Measurements from ENCODE around the gene MDP1.

The MDP1 gene

DNA sequence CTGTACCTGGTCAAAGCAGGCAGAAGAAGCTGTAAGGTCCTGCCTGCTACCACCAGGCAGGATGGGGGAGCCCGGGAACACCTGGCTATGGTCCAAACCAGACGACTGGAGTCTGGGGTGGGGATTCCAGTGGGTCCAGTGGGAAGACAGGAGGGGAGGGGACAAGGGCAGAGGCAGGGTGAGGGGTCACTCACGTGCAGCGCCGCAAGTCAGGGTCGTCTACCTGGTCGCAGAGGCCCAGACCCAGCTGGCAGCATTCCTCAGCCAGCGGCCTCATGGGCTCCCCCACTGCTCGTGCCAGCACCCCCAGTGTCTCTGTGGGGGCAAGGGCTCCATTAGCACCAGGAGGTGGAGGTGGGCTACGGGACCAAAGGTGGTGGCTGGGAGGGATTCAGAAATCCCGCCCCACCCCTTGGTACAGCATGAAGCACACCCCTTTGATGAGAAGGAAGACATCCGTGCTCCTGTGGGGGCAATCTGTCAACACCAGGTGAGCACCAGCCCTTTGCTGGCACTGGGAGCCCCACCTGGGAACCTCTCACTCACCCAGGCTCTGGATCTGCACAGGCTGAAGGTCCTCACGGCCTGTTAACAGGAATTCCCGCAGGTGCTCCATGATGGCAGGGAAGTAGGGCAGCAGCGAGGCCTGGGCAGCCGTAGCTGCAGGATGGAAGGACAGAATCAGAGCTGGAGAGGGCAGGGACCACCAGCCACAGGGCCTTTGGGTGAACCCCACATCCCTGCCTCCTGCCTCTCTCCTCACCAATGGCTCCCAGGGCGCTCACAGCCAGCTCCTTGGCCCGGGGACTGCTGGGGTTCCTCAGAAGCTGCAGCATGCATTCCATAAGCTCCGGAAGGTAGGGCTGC is 31.5 kb downstream of the MDP1 start:
- no peak for ATAC-seq
- TF ChIP-seq ARNTL (CRISPR knock-in tag; IDR thresholded peaks at IDR 0.05; ENCODE audit: borderline replicate concordance, low read depth) (no peak), ZNF70 (CRISPR knock-in tag; IDR thresholded peaks at IDR 0.05) (no peak), GLIS3 (CRISPR knock-in tag; IDR thresholded peaks at IDR 0.05) (no peak), ZC3H10 (CRISPR knock-in tag; IDR thresholded peaks at IDR 0.05) (no peak), SNAI2 (CRISPR knock-in tag; IDR thresholded peaks at IDR 0.05) (no peak), PPARA (CRISPR knock-in tag; IDR thresholded peaks at IDR 0.05; ENCODE audit: borderline replicate concordance) (no peak), ZFP30 (CRISPR knock-in tag; IDR thresholded peaks at IDR 0.05) (no peak), TOX (CRISPR knock-in tag; IDR thresholded peaks at IDR 0.05; ENCODE audit: borderline replicate concordance) (no peak)

DNA sequence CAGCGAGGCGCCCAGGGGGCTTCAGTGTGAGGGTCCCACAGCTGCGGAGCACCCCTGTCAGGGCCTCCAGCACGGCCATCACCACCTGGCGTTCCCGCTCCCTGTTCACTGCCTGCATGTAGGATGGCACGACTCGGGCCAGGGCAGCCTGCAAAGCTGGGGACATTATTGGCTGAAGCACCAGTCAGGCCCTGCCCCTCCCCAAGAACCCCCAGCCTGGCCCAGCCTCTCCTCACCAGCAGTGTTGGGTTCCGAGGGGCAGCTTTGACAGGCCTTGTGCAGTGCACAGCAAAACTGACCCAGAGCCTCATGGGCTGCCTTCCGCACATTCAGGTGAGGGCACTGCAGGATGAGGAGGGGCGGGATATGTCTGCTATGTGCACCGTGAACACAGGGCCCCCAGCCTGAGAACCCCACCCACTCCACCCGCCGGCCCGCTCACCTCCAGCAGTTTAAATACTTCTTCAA is 32.8 kb downstream of the MDP1 start:
- no peak for ATAC-seq
- TF ChIP-seq ZFP3 (CRISPR knock-in tag; IDR thresholded peaks at IDR 0.05) (no peak), SNAI2 (CRISPR knock-in tag; IDR thresholded peaks at IDR 0.05) (no peak), TCF4 (CRISPR knock-in tag; IDR thresholded peaks at IDR 0.05; ENCODE audit: borderline replicate concordance) (no peak), GLIS3 (CRISPR knock-in tag; IDR thresholded peaks at IDR 0.05) (no peak), ZC3H10 (CRISPR knock-in tag; IDR thresholded peaks at IDR 0.05) (no peak), RARB (CRISPR knock-in tag; IDR thresholded peaks at IDR 0.05) (no peak)
- TF ChIP-seq, protein P1, sequence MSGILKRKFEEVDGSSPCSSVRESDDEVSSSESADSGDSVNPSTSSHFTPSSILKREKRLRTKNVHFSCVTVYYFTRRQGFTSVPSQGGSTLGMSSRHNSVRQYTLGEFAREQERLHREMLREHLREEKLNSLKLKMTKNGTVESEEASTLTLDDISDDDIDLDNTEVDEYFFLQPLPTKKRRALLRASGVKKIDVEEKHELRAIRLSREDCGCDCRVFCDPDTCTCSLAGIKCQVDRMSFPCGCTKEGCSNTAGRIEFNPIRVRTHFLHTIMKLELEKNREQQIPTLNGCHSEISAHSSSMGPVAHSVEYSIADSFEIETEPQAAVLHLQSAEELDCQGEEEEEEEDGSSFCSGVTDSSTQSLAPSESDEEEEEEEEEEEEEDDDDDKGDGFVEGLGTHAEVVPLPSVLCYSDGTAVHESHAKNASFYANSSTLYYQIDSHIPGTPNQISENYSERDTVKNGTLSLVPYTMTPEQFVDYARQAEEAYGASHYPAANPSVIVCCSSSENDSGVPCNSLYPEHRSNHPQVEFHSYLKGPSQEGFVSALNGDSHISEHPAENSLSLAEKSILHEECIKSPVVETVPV (CRISPR knock-in tag; IDR thresholded peaks at IDR 0.05) = no peak
- TF ChIP-seq, protein P2, sequence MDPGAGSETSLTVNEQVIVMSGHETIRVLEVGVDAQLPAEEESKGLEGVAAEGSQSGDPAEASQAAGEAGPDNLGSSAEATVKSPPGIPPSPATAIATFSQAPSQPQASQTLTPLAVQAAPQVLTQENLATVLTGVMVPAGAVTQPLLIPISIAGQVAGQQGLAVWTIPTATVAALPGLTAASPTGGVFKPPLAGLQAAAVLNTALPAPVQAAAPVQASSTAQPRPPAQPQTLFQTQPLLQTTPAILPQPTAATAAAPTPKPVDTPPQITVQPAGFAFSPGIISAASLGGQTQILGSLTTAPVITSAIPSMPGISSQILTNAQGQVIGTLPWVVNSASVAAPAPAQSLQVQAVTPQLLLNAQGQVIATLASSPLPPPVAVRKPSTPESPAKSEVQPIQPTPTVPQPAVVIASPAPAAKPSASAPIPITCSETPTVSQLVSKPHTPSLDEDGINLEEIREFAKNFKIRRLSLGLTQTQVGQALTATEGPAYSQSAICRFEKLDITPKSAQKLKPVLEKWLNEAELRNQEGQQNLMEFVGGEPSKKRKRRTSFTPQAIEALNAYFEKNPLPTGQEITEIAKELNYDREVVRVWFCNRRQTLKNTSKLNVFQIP (CRISPR knock-in tag; IDR thresholded peaks at IDR 0.05; ENCODE audit: borderline replicate concordance, low read depth) = no peak
- TF ChIP-seq, protein P3, sequence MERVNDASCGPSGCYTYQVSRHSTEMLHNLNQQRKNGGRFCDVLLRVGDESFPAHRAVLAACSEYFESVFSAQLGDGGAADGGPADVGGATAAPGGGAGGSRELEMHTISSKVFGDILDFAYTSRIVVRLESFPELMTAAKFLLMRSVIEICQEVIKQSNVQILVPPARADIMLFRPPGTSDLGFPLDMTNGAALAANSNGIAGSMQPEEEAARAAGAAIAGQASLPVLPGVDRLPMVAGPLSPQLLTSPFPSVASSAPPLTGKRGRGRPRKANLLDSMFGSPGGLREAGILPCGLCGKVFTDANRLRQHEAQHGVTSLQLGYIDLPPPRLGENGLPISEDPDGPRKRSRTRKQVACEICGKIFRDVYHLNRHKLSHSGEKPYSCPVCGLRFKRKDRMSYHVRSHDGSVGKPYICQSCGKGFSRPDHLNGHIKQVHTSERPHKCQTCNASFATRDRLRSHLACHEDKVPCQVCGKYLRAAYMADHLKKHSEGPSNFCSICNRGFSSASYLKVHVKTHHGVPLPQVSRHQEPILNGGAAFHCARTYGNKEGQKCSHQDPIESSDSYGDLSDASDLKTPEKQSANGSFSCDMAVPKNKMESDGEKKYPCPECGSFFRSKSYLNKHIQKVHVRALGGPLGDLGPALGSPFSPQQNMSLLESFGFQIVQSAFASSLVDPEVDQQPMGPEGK (CRISPR knock-in tag; IDR thresholded peaks at IDR 0.05; ENCODE audit: borderline replicate concordance) = no peak
- TF ChIP-seq, protein P4, sequence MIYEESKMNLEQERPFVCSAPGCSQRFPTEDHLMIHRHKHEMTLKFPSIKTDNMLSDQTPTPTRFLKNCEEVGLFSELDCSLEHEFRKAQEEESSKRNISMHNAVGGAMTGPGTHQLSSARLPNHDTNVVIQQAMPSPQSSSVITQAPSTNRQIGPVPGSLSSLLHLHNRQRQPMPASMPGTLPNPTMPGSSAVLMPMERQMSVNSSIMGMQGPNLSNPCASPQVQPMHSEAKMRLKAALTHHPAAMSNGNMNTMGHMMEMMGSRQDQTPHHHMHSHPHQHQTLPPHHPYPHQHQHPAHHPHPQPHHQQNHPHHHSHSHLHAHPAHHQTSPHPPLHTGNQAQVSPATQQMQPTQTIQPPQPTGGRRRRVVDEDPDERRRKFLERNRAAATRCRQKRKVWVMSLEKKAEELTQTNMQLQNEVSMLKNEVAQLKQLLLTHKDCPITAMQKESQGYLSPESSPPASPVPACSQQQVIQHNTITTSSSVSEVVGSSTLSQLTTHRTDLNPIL (CRISPR knock-in tag; IDR thresholded peaks at IDR 0.05; ENCODE audit: low read depth) = no peak
- TF ChIP-seq, protein P5, sequence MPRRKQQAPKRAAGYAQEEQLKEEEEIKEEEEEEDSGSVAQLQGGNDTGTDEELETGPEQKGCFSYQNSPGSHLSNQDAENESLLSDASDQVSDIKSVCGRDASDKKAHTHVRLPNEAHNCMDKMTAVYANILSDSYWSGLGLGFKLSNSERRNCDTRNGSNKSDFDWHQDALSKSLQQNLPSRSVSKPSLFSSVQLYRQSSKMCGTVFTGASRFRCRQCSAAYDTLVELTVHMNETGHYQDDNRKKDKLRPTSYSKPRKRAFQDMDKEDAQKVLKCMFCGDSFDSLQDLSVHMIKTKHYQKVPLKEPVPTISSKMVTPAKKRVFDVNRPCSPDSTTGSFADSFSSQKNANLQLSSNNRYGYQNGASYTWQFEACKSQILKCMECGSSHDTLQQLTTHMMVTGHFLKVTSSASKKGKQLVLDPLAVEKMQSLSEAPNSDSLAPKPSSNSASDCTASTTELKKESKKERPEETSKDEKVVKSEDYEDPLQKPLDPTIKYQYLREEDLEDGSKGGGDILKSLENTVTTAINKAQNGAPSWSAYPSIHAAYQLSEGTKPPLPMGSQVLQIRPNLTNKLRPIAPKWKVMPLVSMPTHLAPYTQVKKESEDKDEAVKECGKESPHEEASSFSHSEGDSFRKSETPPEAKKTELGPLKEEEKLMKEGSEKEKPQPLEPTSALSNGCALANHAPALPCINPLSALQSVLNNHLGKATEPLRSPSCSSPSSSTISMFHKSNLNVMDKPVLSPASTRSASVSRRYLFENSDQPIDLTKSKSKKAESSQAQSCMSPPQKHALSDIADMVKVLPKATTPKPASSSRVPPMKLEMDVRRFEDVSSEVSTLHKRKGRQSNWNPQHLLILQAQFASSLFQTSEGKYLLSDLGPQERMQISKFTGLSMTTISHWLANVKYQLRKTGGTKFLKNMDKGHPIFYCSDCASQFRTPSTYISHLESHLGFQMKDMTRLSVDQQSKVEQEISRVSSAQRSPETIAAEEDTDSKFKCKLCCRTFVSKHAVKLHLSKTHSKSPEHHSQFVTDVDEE (CRISPR knock-in tag; IDR thresholded peaks at IDR 0.05) = no peak

DNA sequence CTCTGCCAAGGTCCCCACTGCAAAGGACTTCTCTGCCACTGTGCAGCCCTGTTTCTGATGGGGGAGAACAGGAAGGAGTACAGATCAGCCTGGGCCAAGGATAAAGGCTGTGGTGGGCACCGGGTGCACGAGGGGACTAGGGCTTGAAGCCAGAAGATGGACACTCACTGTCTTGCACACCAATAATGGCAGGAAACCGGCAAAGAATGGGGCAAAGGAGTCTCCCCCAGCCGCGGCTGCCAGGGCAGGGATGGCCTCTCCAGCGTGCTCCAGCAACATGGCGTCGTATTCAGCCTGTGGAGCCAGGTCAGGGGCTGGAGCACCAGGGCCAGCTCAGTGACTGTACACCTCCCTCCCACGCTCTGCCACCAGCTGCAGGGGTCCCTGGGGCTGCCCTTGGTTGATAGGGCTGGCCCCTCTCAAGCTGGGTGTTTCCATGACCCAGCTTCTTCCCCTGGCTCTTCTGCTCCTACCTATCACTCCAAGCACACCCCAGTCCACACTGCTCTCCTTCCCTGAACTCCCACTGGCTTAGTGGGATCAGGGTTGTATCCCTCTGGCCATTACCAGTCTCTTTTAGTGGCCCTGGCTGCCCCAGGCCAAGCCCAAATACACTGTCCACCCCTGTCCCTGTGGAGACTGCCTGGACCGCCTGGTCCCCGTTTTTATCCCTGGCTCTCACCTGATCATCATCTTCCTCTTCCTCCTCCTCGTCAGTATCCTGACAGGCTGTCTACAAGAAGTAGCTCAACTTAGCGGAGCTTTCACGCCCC is 33.6 kb downstream of the MDP1 start:
- TF ChIP-seq PPARA (CRISPR knock-in tag; IDR thresholded peaks at IDR 0.05; ENCODE audit: borderline replicate concordance) (no peak), ZNF565 (CRISPR knock-in tag; conservative IDR thresholded peaks at IDR 0.05; ENCODE audit: low read depth) (no peak)
- TF ChIP-seq, protein P1 (CRISPR knock-in tag; IDR thresholded peaks at IDR 0.05) = no peak
- no peak for ATAC-seq

Data from SK-N-SH treated with all-trans-retinoic acid at 6 μM for 48 hours (cell line).